Prostate gland (tissue), 2 donors: Measurements from ENCODE around the gene MALRD1.

Experiments
- POLR2A ChIP-seq: fragments of 450-650 bp; IDR thresholded peaks from one replicate; pipeline ENCODE4 v1.6.1; 2016; ENCODE audit warnings: antibody characterized with exemption, mild to moderate bottlenecking
- TF ChIP-seq, protein P1 (sequence below), 4 experiments: fragments of 200-600 bp in 2 of 4; fragments of 450-650 bp in 2 of 4; sonication (generic) in 2 of 4; IDR thresholded peaks; 1 replicate in 3 of 4; 2 replicates in 1 of 4; pipeline ENCODE4 v1.5.1; 2016 to 2019; ENCODE audit warnings: antibody characterized with exemption in 4 of 4, mild to moderate bottlenecking in 2 of 4, moderate library complexity in 2 of 4

DNA sequence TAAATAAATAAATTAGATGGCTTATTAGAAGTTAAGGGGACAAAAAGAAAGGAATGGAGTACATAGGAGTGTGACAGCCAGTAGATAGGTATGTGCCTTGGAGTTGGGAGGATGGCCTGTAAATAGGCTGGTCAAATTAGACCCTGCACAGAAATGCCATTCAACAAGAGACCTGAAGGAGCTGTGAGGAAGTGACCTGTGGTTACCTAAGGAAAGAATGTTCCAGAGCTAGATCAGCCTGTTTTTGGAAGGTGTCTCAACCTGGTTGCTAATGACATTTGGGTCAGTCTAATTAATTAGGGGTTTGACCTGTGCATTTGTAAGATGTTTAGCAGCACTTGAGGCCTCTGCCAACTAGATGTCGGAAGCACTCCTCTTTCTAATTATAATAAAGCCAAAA lies 452.4 kb downstream of the MALRD1 start:
- TF ChIP-seq, protein P1, sequence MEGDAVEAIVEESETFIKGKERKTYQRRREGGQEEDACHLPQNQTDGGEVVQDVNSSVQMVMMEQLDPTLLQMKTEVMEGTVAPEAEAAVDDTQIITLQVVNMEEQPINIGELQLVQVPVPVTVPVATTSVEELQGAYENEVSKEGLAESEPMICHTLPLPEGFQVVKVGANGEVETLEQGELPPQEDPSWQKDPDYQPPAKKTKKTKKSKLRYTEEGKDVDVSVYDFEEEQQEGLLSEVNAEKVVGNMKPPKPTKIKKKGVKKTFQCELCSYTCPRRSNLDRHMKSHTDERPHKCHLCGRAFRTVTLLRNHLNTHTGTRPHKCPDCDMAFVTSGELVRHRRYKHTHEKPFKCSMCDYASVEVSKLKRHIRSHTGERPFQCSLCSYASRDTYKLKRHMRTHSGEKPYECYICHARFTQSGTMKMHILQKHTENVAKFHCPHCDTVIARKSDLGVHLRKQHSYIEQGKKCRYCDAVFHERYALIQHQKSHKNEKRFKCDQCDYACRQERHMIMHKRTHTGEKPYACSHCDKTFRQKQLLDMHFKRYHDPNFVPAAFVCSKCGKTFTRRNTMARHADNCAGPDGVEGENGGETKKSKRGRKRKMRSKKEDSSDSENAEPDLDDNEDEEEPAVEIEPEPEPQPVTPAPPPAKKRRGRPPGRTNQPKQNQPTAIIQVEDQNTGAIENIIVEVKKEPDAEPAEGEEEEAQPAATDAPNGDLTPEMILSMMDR (IDR thresholded peaks at IDR 0.05), result no peak
- no peak for TF ChIP-seq POLR2A
